Ecto neural progenitor cell (in vitro differentiated cells): ENCODE measurements around the gene SETBP1.

Source experiments
- DNase-seq: peaks from one replicate; pipeline ENCODE4 v3.0.0-alpha.2; 2018; ENCODE audit warnings: low spot score

SETBP1 gene

DNA sequence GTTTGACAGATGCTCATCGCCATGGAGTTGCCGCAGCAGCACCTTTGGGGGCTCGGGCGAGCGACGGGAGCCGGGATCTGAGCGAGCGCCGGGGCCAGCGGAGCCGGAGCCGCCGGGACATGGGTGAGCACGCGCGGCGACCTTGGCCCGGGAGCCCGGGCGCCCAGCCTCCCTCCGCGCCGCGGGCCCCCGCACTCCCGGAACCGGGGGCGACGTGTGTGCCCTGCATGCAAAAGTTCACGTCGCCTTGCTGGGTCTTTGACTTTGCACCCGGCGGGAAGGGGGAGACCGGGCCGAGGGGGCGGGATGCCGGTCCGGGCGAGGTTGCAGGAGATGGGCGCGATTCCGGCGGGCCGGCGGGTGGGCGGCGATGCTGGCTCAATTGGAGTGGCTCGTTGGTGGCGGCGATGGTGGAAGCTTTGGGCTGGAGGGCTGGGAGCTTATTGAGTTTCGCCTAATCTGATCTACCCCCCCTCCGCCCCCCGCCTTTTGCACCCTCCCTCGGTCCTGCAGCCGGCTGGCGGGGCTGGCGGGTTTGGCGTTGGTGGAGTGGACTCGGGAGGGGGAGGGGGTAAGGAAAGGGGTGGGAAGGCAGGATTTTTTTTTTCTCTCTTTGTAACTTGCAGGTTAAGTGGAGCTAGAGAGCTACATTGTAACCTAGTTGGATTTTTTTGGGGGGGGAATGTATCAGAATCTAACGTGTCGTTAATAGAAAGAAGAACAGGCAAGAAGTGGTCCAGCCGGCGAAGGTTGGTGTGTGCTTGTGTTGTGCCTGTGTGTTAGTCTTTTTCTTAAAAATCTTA is at the start of gene SETBP1:
TSS of gene SETBP1 (plus strand) at position 616 of the 803 bp plus-strand sequence. CDS start 20,459 bp downstream, outside the sequence.
- DNase-seq = peak; percentile 87

DNA sequence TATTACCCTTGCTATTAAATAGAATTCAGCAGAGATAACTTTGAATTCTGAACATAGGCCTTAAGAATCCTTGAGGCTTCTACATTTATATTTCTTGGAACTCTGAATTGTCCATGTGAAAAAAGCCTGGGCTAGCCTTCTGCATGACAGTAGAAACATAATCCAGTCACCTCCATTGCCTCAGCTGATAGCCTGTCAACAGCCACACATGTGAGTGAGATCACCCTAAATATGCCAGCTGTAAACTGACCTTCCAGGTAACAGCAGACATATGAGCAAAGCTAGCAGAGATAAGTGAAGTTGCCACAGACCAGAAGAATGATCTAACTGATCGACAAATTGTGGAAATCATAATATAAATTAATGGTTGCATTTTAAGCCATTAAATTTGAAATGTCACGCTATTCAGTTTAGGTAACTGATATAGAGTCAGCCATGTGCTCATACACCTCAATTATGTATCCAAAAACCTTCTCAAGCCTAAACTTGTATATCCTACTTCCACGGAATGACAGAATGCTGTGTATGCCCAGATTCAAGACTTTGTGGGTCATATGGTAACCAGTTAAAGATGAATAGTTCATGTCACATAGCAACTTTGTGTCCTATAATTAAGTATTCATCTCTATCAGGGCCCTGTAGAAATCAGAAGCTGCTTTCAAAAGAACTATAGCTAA is 48.1 kb upstream of the SETBP1 start:
- no peak for DNase-seq

DNA sequence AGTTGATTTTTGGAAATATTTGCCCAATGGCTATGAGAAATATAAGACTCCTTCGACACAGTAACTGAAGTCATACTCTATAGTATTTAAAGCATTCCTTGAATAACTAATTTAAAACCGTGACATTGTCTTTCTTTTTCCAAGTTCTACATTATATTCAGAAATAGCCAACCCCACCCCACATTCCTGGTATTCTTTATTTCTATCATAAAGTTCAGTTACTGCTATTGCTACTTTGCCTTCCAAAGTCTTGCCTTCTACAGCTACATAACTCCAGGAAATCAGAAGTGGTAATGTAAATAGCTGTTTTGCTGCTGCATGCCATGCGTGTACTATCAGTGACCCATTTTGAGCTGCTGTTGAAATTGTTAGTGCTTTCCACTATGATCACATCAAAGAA is 45.1 kb upstream of the SETBP1 start:
- DNase-seq = no peak

DNA sequence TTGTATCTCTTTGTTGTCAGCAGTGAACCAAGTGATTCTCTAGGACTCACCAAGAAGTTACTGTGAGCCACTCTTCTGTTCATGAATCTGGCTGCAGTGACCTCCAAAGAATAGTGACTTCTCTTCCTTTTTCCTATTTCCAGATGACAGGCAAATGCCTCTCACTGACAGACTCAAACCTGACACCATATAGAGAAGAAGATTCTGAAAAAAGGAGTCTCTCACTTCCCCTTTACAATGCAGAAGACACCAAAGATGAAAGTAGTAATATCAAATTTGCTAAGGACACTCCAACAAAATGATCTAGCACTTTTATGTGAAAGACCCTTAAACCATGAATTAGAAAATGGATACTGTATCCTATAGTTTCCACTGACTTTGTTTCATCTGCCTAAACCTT is 44.4 kb upstream of the SETBP1 start:
- no peak for DNase-seq

DNA sequence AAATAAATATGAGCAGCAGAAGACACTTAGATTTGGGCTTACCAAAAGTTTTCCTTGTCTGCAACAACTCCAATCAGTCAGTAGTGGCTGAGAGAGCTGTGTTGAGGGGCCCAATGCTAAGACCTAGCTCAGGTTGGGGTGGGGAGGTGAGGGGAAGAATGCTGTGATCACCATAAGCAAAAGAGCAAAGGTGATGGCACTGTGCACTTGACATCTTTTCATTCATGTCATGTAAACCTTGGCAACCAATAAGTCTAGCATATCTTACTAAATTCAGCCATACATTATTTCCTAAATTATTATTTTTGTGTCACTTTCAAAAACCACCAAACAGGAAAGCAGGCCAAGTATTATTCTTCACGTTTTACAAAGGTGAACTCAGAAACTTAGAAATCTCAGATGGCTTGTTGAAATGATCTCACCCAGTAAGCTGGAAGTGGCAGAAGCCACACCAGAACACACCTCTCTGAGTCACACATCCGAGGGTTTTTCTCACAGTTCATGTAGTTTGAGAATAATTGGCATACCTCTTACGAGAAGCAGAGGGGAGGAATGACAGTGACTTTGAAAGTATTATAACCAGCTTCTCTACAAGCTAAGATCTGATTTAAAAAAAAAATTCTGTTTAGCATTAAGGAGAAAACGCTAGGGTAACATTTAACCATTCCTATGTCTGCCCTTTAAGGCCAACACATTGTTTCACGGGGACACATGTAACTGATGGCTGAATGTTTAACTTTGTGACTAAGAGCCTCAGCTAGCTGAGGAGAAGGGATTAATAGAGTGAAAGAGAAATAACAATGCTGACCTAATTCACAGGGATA is 43.3 kb upstream of the SETBP1 start:
- DNase-seq = no peak

DNA sequence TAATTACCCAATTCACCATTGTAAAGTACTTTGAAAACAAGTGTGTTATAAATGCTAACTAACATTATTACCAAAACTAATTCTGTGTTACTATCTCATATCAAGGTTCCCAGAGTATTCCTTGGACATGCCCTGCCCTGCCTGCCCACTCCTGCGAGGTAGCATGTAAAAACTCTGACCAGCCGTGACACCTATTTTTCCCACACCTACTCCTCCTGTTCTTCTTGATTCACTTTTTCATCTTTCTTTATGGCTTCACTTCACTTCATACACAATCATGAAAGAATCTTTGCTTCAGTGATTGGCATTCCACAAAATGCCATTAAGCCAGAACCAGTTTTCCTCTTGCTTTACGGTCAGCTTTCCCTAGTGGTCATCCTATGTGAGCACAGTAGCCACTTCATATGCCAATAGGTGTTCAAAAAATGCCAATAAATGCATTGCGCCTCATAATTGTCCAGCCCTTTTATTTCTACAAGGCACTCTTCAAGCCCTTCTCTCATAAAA is 42.6 kb upstream of the SETBP1 start:
- no peak for DNase-seq

DNA sequence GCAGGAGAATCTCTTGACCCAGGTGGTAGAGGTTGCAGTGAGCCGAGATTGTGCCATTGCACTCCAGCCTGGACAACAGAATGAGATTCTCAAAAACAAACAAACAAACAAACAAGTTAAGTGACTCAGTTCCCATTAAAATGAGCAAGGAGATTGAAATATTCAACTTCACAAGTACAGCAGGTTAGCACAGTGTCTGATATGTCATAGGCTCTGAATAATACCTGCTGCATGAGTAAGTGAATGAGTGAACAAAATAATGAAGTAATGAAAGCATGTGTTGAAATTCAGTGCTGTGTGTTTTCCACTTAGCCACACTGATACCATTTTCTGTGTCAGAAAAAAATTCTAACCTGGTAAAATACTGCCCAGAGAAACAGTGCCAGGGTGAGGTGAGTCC is 41.9 kb upstream of the SETBP1 start:
- no peak for DNase-seq

DNA sequence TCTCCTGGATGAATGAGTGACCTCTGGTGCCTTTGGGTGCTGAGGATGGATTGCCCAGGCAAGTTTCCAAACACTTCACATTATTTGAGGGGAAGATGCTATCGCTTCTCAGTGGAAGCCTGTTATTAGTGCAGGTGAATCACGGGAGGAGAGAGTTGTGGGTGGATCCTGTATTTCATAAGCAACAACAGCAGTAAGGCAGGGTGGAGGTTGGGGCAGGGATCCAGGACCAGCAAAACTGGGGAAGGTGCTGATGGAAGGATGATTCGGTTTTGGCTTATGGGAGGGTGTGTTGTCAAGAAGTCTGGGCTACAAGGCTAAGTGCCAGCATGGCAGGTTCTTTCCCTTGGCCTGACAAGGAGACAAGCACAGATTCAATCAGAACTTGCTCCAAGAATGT is 37.7 kb upstream of the SETBP1 start:
- no peak for DNase-seq

DNA sequence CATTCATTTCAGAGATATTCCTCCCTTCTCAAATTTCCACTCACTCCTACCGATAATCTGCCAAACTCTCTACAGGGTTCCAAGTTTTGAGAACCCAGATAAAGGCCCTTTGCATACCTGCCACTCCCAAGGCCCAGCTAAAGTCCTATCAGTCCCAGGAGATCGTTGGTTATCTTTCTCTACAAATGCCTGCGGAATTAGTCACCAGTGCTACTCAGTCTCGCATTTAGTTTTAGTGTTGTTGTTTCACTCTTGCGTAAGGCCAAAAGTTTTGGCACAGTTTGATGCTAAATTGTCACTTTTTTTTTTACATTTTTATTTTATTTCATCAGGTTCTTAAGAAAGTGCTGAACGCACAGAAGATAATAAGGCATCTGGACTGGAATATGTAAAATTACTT is 29.2 kb upstream of the SETBP1 start:
- DNase-seq = no peak

DNA sequence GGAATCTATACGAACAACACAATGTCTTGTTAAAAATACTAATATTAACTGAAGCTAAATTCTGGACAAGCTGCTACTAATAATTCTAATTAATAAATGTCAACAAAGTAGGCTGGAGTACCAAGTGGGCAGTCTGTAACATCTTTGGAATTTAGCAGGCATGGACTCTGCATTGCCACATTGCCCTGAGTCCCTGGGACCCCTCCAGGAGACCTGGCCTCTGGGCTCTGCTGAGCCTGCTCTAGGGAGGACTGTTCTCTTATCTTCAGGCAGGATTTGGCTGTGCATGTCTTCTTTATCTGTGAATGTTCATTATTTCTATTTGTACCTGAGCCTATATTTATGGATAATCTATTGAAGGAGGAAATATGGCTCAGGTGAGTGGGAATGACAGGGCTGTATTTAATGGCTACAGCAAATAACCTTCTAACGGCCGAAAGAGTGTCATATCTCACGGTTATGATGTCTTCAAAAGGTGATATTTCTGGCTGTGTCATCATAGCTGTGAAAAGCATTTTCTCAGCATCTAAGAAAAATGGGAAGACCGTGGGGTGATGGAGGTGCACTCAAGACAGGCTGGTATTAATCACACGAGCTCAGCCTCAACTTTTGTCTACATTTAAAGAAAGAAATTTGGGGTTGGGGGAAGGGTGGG is 28.6 kb upstream of the SETBP1 start:
- DNase-seq = no peak

DNA sequence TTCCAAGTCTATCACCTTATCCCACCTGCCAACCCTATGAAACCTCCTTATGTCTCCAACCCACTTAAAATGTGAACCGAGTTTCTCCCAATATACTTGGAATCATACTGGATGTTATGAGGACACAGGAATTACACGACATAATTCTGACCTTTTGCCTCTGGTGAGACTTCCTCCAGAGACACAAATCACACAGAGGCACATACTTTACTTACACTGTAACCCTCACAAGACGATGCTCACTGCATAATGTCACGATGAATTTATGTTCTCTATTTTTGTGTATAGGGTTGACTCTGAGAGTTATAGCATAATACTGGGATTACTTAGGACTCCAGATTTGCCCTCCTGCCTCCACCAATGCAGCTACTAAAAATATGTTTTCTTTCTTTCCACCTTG is 28.0 kb upstream of the SETBP1 start:
- DNase-seq = no peak

DNA sequence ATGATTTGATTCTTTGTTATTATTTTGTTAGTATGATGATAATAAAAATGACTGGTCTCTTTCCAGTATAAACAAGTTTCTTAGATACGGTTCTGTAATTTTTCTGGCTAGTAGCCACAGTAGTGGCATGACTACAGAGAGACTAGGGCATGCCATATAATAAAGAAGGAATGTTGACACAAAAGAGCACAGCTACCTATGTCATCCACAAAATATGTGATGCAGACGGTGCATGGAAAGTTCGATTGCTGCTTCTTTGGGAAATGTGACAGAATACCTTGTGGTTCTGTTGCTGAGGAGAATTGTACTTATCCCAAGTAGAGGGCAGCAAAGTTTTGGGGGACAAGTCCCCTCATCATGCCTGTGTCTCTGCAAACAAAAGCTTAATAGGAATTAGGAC is 26.1 kb upstream of the SETBP1 start:
- DNase-seq = no peak

DNA sequence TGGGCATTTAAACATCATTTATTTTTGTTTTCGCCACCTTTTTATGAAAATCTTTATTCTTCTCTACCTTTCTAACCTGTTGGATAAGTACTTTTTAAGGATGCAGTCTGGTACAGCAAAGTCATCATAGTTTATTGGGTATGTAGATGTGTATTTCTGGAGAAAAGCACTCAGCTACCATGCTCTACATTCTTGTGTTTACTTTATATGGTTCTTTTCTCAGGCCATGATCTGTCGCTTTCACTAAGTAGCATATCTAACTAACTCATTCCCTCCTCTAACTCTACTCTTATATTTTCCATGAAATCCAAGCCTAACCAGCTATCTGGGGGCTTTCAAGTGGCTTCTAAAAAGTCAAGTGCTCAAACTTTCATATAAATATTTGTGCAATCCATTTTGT is 25.3 kb upstream of the SETBP1 start:
- DNase-seq = no peak

DNA sequence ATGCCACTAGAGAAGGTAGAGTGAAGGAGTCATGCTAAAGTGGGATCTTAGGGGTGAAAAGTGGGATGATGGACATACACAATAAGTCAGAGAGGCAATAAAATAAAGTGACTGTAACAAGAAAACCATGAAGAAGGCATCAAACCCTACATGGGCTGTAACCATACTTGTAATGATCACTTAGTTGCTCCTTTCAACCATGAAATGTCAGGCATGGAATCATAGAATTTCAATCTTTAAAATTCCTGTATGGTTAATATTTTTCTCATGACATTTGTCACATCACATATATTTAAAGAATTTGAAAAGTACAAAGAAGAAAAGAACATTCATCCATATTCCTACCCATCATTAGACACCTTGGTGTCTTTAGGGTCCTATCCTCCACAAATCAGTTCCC is 20.9 kb upstream of the SETBP1 start:
- no peak for DNase-seq

DNA sequence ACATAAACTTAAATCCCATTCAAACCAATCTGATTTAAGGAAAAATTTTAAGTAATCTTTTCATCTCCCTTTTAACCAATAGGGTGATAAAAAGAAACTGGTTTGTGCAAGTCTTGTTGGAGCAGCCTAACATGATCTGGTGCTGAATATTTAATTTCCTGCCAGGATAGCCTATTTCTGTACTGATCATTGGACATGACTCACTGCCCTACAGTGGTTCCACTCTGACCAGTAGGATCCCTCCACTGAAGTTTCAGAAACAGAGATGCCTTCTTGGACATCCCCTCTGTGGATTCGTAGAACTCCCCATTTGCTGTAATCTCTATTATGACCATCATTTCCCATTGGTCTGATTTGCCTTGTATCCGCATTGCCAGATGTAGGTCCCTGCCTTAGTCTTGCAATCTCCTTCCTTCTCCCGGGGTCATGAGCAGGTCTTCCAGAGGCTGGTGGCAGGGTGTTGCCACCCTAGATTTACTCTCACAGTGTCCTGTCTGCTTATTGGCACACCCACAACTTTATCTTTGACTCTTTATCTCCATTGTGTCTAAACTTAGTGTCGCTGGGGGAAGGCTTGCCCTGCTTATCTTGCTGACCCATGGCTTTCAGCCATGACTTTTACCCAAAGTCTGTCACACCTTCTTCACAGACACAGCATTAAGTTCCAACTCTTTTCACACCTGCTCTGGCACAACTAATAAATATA is 12.3 kb upstream of the SETBP1 start:
- DNase-seq = no peak

DNA sequence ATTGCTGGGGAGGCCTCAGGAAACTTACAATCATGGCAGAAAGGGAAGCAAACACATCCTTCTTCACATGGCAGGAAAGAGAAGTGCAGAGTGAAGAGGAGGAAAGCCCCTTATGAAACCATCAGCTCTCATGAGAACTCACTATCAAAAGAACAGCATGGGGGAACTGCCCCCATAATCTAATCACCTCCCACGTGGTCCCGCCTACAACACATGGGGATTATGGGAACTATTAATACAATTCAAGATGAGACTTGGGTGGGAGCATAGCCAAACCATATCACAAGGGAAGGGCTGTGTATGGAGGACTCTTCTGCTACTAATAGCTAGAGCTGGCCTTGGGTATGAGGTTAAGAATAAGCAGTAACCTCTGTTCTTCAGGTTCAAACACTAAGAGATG is 8.8 kb upstream of the SETBP1 start:
- no peak for DNase-seq

DNA sequence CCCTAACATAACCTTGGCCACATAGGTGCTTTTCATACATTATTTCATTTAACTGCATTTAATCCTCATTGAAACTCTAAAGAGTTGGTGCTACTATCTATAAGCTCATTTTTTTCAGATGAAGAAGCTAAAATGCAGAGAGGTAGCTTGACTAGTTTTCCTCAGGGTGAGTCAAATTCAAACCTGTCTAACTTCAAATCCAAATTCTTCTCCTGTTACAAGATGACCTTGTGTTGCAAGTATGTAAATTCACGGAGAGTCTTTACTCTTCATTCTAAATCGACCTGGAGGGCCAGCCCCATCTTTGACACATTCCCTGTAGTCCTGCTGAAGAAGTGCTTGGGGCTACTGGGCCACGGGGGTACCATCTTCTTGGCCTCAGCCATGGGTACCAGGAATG is 8.2 kb upstream of the SETBP1 start:
- no peak for DNase-seq

DNA sequence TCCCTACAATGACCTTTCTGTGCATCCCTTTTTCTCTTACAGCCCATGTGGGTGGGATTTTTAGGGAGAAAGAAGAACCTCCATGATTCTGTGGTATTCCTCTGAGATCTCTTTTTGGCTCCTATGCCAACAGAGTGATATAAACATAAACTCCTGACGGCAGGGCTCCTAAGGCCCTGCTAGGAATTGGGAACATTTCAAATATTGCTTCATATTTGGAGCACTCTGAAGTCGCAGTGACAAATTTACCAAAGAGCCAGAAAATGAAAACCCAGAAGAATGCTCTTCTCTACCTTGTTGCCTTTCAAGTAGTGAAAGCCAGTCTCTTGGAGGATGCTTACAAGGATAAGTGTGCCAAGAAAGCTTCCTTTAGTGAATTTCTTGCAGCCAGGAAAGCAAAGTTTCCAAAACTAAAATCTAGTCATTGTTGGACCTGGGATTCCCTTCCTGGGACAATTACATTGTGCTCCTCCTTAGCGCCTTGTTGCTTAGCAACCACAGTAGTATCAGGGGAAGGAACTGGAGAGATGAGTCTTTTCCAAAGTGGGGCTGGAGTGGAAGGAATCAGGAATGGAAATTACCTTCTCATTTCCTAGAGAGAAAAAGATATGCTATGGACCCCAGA is 7.3 kb upstream of the SETBP1 start:
- no peak for DNase-seq

DNA sequence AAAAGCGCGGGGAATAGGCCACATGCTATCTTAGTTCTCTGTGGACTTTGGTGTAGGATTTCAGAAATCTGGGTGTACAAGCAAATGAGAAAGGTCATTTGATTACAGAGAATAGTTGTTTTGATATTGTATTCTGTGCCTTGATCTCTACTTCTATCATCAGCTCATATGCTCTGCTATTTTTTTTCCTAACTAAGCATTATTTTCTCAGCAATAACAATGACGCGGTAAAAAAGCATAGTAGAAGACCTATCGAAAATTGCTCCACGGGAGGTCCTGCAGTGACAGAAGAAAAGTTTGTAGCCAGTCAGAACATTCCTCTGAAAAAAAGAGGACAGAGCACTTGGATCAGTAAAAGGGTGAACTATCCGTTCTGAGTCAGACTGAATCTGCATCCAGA is 2.8 kb upstream of the SETBP1 start:
- no peak for DNase-seq

DNA sequence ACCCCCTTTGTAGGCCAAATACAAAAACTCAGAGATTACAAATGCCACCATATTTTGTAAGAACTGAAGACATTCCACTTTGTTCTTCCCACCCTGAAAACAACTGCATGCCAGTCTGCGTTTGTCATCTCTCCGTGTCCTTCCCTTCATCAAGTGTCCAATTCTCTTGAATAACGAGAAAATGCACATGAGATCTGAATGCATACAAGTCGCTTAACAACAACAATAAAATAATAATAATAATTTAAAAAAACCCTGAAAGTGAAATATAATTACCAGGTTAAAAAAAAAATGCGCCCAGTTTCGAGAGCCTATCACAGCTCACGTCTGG is 2.0 kb upstream of the SETBP1 start:
- no peak for DNase-seq
